Liver (tissue), 9 donors: ENCODE measurements around the gene WIPF2. TPM values are rescaled to one million over a fixed set of nuclear protein-coding genes. Genes with fewer than 3 reads are reported as not detected.
A peak's percentile ranks its signal among the peaks of the same experiment; 100 is the strongest.

Source experiments
- DNase-seq: peaks from one replicate; pipeline ENCODE4 v3.0.0-alpha.2; 2017; ENCODE audit warnings: low spot score
- H3K27ac ChIP-seq, 2 donors: one replicate each; pipeline ENCODE4 v1.7.0; 2013; ENCODE audit warnings: inconsistent platforms in 2 of 2, low read length in 2 of 2, control low read depth in 1 of 2, low read depth in 1 of 2, mild to moderate bottlenecking in 1 of 2
- H3K27me3 ChIP-seq, 4 donors: one replicate each; pipeline versions ENCODE4 v1.6.1 to v1.7.0; 2013; ENCODE audit warnings: low read length in 3 of 4, inconsistent platforms in 1 of 4, mild to moderate bottlenecking in 1 of 4, moderate library complexity in 1 of 4; ENCODE audit not compliant: control insufficient read depth in 4 of 4, insufficient read depth in 4 of 4
- H3K36me3 ChIP-seq, 4 donors: one replicate each; pipeline versions ENCODE4 v1.6.1 to v1.7.0; 2013; ENCODE audit warnings: low read length in 3 of 4, mild to moderate bottlenecking in 3 of 4, low read depth in 1 of 4, moderate library complexity in 1 of 4; ENCODE audit not compliant: control insufficient read depth in 4 of 4, insufficient read depth in 3 of 4
- H3K4me1 ChIP-seq, 4 donors: one replicate each; pipeline versions ENCODE4 v1.6.1 to v1.7.0; 2013; ENCODE audit warnings: low read length in 3 of 4, mild to moderate bottlenecking in 3 of 4, moderate library complexity in 1 of 4; ENCODE audit not compliant: control insufficient read depth in 4 of 4, insufficient read depth in 4 of 4
- H3K4me3 ChIP-seq, 3 donors: one replicate each; pipeline versions ENCODE4 v1.6.1 to v1.7.0; 2013; ENCODE audit warnings: low read length in 3 of 3, control low read depth in 1 of 3, low read depth in 1 of 3, mild to moderate bottlenecking in 1 of 3
- H3K9ac ChIP-seq, 2 donors: one replicate each; pipeline ENCODE4 v1.7.0; 2013; ENCODE audit warnings: low read length in 2 of 2, mild to moderate bottlenecking in 2 of 2, moderate library complexity in 2 of 2, control low read depth in 1 of 2, low read depth in 1 of 2
- H3K9me3 ChIP-seq, 4 donors: one replicate each; pipeline versions ENCODE4 v1.6.1 to v1.7.0; 2013; ENCODE audit warnings: low read length in 3 of 4; ENCODE audit not compliant: control insufficient read depth in 4 of 4
- EGR1 ChIP-seq, 2 donors: IDR thresholded peaks; 2 replicates each; pipeline ENCODE4 v1.6.1; 2016 to 2018; ENCODE audit warnings: antibody characterized with exemption in 2 of 2, low read depth in 2 of 2
- FOXA2 ChIP-seq: IDR thresholded peaks from 2 replicates; pipeline ENCODE4 v1.6.1; 2016; ENCODE audit warnings: antibody characterized with exemption
- GABPA ChIP-seq, 2 donors: IDR thresholded peaks in 1 of 2; conservative IDR thresholded peaks in 1 of 2; 2 replicates each; pipeline ENCODE4 v1.6.1; 2016; ENCODE audit warnings: antibody characterized with exemption in 2 of 2, mild to moderate bottlenecking in 1 of 2, moderate library complexity in 1 of 2
- HNF4A ChIP-seq, 2 donors: conservative IDR thresholded peaks; 2 replicates each; pipeline ENCODE4 v1.6.1; 2016; ENCODE audit warnings: antibody characterized with exemption in 2 of 2, mild to moderate bottlenecking in 2 of 2
- JUND ChIP-seq, 2 donors: IDR thresholded peaks; 2 replicates each; pipeline ENCODE4 v1.6.1; 2016; ENCODE audit warnings: antibody characterized with exemption in 2 of 2
- NR2F2 ChIP-seq: IDR thresholded peaks from 2 replicates; pipeline ENCODE4 v1.6.1; 2016; ENCODE audit warnings: antibody characterized with exemption
- RAD21 ChIP-seq, 2 donors: IDR thresholded peaks; 2 replicates each; pipeline ENCODE4 v1.6.1; 2016; ENCODE audit warnings: antibody characterized with exemption in 2 of 2, mild to moderate bottlenecking in 2 of 2
- RXRA ChIP-seq, 2 donors: IDR thresholded peaks; 2 replicates each; pipeline ENCODE4 v1.6.1; 2017 to 2018; ENCODE audit warnings: antibody characterized with exemption in 2 of 2, mild to moderate bottlenecking in 1 of 2
- SP1 ChIP-seq: IDR thresholded peaks from 2 replicates; pipeline ENCODE4 v1.6.1; 2018; ENCODE audit warnings: antibody characterized with exemption, mild to moderate bottlenecking
- TAF1 ChIP-seq: conservative IDR thresholded peaks from 2 replicates; pipeline ENCODE4 v1.6.1; 2016; ENCODE audit warnings: antibody characterized with exemption, mild to moderate bottlenecking
- YY1 ChIP-seq: IDR thresholded peaks from 2 replicates; pipeline ENCODE4 v1.6.1; 2016; ENCODE audit warnings: antibody characterized with exemption, mild to moderate bottlenecking
- WGBS: extraction: QIAGEN DNeasy Blood & Tissue Kit; methylation state at CpG from one replicate; pipeline ENCODE4 v1.1.7; 2013; 5-methylcytosine and 5-hydroxymethylcytosine counted together
- polyA plus RNA-seq, 2 donors: library from polyadenylated mRNA; stranded (reverse) in 1 of 2; unstranded in 1 of 2; fragments of 200-250 nt in 1 of 2; fragments of >200 nt in 1 of 2; fragmentation: Nextera tagmentation in 1 of 2; extraction: Ambion mirVana in 1 of 2; gene quantifications; one replicate each; pipeline versions ENCODE4 v1.2.1 to v1.2.3, GENCODE V29; 2013 to 2015
- total RNA-seq, 2 donors: library from RNA; depleted of rRNA; stranded (reverse); fragments of >200 nt; gene quantifications; one replicate each; pipeline ENCODE4 v1.2.3, GENCODE V29; 2014
- TF ChIP-seq, protein P1 (sequence below): fragments of 150-350 bp; IDR thresholded peaks from 2 replicates; pipeline ENCODE4 v1.5.1; 2017; ENCODE audit warnings: improper control_type of control experiment, low read depth, low read length; ENCODE audit not compliant: missing input control
- TF ChIP-seq, protein P2 (sequence below): IDR thresholded peaks from 2 replicates; pipeline ENCODE4 v1.6.1; 2016; ENCODE audit warnings: antibody characterized with exemption, mild to moderate bottlenecking
- donor health status: healthy.
- donor health status: healthy.
- donor health status: healthy.
- donor health status: healthy.
- donor health status: healthy.

The WIPF2 gene
- total and polyA plus RNA-seq, 4 donors: 4.4 to 5.6 (median 5.2) TPM

DNA sequence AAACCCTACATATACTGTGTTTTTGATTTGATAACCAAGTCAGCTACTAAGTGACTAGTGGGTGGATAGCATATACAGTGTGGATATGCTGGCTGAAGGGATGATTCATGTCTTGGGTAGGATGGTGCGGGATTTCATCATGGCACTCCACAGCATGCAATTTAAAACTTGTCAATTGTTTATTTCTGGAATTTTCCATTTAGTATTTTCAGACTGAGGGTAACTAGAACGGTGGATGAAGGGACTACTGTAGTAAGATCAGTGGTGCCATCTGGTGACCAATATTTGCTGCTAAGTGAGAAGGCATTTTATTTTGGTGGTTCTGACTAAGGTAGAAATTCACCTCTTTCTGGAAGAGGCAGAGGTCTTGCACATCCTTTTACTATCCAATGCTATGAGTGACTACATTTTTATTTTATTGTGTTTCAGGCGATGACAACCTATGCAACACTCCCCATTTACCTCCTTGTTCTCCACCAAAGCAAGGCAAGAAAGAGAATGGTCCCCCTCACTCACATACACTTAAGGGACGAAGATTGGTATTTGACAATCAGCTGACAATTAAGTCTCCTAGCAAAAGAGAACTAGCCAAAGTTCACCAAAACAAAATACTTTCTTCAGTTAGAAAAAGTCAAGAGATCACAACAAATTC, 71.7 kb downstream of the WIPF2 start:
- TF ChIP-seq, protein P1, sequence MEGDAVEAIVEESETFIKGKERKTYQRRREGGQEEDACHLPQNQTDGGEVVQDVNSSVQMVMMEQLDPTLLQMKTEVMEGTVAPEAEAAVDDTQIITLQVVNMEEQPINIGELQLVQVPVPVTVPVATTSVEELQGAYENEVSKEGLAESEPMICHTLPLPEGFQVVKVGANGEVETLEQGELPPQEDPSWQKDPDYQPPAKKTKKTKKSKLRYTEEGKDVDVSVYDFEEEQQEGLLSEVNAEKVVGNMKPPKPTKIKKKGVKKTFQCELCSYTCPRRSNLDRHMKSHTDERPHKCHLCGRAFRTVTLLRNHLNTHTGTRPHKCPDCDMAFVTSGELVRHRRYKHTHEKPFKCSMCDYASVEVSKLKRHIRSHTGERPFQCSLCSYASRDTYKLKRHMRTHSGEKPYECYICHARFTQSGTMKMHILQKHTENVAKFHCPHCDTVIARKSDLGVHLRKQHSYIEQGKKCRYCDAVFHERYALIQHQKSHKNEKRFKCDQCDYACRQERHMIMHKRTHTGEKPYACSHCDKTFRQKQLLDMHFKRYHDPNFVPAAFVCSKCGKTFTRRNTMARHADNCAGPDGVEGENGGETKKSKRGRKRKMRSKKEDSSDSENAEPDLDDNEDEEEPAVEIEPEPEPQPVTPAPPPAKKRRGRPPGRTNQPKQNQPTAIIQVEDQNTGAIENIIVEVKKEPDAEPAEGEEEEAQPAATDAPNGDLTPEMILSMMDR: peak; percentile 64
- TF ChIP-seq RAD21 (IDR thresholded peaks at IDR 0.05): peak; percentile 90
- peak in 1 of 2 donors; percentile 6 for TF ChIP-seq RXRA (IDR thresholded peaks at IDR 0.05)
- TF ChIP-seq, protein P2, sequence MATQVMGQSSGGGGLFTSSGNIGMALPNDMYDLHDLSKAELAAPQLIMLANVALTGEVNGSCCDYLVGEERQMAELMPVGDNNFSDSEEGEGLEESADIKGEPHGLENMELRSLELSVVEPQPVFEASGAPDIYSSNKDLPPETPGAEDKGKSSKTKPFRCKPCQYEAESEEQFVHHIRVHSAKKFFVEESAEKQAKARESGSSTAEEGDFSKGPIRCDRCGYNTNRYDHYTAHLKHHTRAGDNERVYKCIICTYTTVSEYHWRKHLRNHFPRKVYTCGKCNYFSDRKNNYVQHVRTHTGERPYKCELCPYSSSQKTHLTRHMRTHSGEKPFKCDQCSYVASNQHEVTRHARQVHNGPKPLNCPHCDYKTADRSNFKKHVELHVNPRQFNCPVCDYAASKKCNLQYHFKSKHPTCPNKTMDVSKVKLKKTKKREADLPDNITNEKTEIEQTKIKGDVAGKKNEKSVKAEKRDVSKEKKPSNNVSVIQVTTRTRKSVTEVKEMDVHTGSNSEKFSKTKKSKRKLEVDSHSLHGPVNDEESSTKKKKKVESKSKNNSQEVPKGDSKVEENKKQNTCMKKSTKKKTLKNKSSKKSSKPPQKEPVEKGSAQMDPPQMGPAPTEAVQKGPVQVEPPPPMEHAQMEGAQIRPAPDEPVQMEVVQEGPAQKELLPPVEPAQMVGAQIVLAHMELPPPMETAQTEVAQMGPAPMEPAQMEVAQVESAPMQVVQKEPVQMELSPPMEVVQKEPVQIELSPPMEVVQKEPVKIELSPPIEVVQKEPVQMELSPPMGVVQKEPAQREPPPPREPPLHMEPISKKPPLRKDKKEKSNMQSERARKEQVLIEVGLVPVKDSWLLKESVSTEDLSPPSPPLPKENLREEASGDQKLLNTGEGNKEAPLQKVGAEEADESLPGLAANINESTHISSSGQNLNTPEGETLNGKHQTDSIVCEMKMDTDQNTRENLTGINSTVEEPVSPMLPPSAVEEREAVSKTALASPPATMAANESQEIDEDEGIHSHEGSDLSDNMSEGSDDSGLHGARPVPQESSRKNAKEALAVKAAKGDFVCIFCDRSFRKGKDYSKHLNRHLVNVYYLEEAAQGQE: no peak
- TF ChIP-seq JUND (IDR thresholded peaks at IDR 0.05): no peak
- no peak for TF ChIP-seq NR2F2
- 61% methylated on average over 4 of the region's 4 CpGs for WGBS
- H3K36me3 ChIP-seq: peaks cover 0 to 3% (median 0%) of the 10 kb centered on the region in 4 donors
- H3K9me3 ChIP-seq: no peaks in the 10 kb centered on the region
- H3K27me3 ChIP-seq: no peaks in the 10 kb centered on the region
- H3K4me1 ChIP-seq: peaks cover 1 to 9% (median 8%) of the 10 kb centered on the region in 4 donors
- H3K27ac ChIP-seq: no peak overlapping the region
- H3K4me3 ChIP-seq: no peak overlapping the region
- no peak for DNase-seq
- H3K9ac ChIP-seq: no peak overlapping the region

- Histone ChIP-seq H3K4me3 (no peak overlapping the region), H3K27ac (no peak overlapping the region), H3K4me1 (peaks cover 1 to 9% (median 8%) of the 10 kb centered on the region in 4 donors), H3K9ac (no peak overlapping the region), H3K9me3 (no peaks in the 10 kb centered on the region), H3K36me3 (peaks cover 0 to 3% (median 0%) of the 10 kb centered on the region in 4 donors), H3K27me3 (no peaks in the 10 kb centered on the region)
- WGBS: 98% methylated on average over 2 of the region's 2 CpGs
- DNase-seq: no peak
- no peak for TF ChIP-seq HNF4A (conservative IDR thresholded peaks at IDR 0.05)
These were observed 72.2 kb downstream of the WIPF2 start for GRCh38 chr17:40291281-40291664.

GRCh38 chr17:40293363-40293762, 74.3 kb downstream of the WIPF2 start:
- no peak overlapping the region for H3K4me3 ChIP-seq
- TF ChIP-seq SP1 (no peak), GABPA (IDR thresholded peaks at IDR 0.05 in 1 of 2, conservative IDR thresholded peaks at IDR 0.05 in 1 of 2) (no peak), TAF1 (no peak), EGR1 (IDR thresholded peaks at IDR 0.05; ENCODE audit: low read depth in 2 of 2) (no peak), RXRA (IDR thresholded peaks at IDR 0.05) (no peak), FOXA2 (no peak), YY1 (no peak)
- no peak overlapping the region for H3K27ac ChIP-seq
- no peaks in the 10 kb centered on the region for H3K27me3 ChIP-seq
- peaks cover 0 to 3% (median 0%) of the 10 kb centered on the region in 4 donors for H3K36me3 ChIP-seq
- WGBS: 90% methylated on average over 1 of the region's 1 CpG
- DNase-seq: no peak
- peaks cover 0 to 3% (median under 1%) of the 10 kb centered on the region in 4 donors for H3K4me1 ChIP-seq
- H3K9ac ChIP-seq: no peak overlapping the region
- no peaks in the 10 kb centered on the region for H3K9me3 ChIP-seq
